IMR-90 (cell line): Measurements from ENCODE around the gene KLK1.

Source experiments
- BHLHE40 ChIP-seq: fragments of 150-350 bp; IDR thresholded peaks from 2 replicates; pipeline ENCODE4 v1.6.1; 2016; ENCODE audit warnings: mild to moderate bottlenecking, low read depth, low read length
- CEBPB ChIP-seq: IDR thresholded peaks from 2 replicates; pipeline ENCODE4 v1.6.1; 2012; ENCODE audit warnings: low read depth, low read length, improper control_type of control experiment
- CHD1 ChIP-seq: IDR thresholded peaks from 2 replicates; pipeline ENCODE4 v1.6.1; 2012; ENCODE audit warnings: low read depth, low read length, improper control_type of control experiment
- MAZ ChIP-seq: IDR thresholded peaks from 2 replicates; pipeline ENCODE4 v1.6.1; 2012; ENCODE audit warnings: low read depth, mild to moderate bottlenecking, low read length, improper control_type of control experiment, moderate library complexity, borderline replicate concordance
- MXI1 ChIP-seq: IDR thresholded peaks from 2 replicates; pipeline ENCODE4 v1.6.1; 2012; ENCODE audit warnings: low read depth, mild to moderate bottlenecking, low read length, moderate library complexity, borderline replicate concordance
- POLR2A ChIP-seq: IDR thresholded peaks from 2 replicates; pipeline ENCODE4 v1.6.1; 2012; ENCODE audit warnings: mild to moderate bottlenecking, low read depth, low read length
- RAD21 ChIP-seq: IDR thresholded peaks from 2 replicates; pipeline ENCODE4 v1.6.1; 2012; ENCODE audit warnings: low read length, improper control_type of control experiment
- RCOR1 ChIP-seq: IDR thresholded peaks from 2 replicates; pipeline ENCODE4 v1.6.1; 2012; ENCODE audit warnings: mild to moderate bottlenecking, low read length, improper control_type of control experiment; ENCODE audit not compliant: insufficient replicate concordance
- RFX5 ChIP-seq: IDR thresholded peaks from 2 replicates; pipeline ENCODE4 v1.8.0; 2012; ENCODE audit warnings: low read depth, mild to moderate bottlenecking, low read length, moderate library complexity
- SMC3 ChIP-seq: fragments of 150-350 bp; IDR thresholded peaks from 2 replicates; pipeline ENCODE4 v1.6.1; 2016; ENCODE audit warnings: low read depth, mild to moderate bottlenecking, antibody characterized with exemption, low read length, moderate library complexity
- TF ChIP-seq, protein P1 (sequence below): conservative IDR thresholded peaks from 2 replicates; pipeline ENCODE4 v1.5.1; 2012; ENCODE audit warnings: mild to moderate bottlenecking, low read depth, low read length, improper control_type of control experiment
- TF ChIP-seq, protein P2 (sequence below): fragments of 150-350 bp; IDR thresholded peaks from 2 replicates; pipeline ENCODE4 v1.6.1; 2016; ENCODE audit warnings: low read depth, mild to moderate bottlenecking, low read length, moderate library complexity, borderline replicate concordance
- TF ChIP-seq, protein P3 (sequence below): fragments of 150-350 bp; IDR thresholded peaks from 2 replicates; pipeline ENCODE4 v1.6.1; 2017; ENCODE audit warnings: mild to moderate bottlenecking, antibody characterized with exemption, low read length, low read depth

DNA sequence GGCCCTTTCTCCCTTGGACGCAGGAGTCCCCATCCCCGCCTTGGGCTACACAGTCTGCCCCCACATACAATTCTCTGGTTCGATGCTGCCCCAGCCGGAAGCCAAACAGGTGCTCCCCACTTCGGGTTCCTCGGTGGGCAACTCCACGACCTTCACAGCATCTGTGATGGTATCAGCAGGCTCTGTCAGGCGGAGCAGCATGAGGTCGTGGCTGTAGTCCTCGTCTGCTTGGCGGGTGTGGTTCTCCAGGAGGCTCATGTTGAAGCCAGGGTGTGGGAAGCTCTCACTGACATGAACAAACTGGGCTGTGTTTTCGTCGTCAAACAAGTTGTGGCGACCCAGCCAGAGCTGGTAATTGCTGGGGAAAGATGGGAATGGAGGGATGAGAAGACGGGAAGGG, 3.5 kb downstream of the KLK1 start:
- TF ChIP-seq RCOR1, result no peak
- TF ChIP-seq POLR2A, result no peak
- no peak for TF ChIP-seq CEBPB
- TF ChIP-seq CHD1, result no peak
- TF ChIP-seq, protein P1, sequence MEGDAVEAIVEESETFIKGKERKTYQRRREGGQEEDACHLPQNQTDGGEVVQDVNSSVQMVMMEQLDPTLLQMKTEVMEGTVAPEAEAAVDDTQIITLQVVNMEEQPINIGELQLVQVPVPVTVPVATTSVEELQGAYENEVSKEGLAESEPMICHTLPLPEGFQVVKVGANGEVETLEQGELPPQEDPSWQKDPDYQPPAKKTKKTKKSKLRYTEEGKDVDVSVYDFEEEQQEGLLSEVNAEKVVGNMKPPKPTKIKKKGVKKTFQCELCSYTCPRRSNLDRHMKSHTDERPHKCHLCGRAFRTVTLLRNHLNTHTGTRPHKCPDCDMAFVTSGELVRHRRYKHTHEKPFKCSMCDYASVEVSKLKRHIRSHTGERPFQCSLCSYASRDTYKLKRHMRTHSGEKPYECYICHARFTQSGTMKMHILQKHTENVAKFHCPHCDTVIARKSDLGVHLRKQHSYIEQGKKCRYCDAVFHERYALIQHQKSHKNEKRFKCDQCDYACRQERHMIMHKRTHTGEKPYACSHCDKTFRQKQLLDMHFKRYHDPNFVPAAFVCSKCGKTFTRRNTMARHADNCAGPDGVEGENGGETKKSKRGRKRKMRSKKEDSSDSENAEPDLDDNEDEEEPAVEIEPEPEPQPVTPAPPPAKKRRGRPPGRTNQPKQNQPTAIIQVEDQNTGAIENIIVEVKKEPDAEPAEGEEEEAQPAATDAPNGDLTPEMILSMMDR, result no peak
- no peak for TF ChIP-seq RAD21
- no peak for TF ChIP-seq RFX5
- TF ChIP-seq MXI1, result no peak
- no peak for TF ChIP-seq MAZ
- TF ChIP-seq SMC3, result no peak
- TF ChIP-seq, protein P2, sequence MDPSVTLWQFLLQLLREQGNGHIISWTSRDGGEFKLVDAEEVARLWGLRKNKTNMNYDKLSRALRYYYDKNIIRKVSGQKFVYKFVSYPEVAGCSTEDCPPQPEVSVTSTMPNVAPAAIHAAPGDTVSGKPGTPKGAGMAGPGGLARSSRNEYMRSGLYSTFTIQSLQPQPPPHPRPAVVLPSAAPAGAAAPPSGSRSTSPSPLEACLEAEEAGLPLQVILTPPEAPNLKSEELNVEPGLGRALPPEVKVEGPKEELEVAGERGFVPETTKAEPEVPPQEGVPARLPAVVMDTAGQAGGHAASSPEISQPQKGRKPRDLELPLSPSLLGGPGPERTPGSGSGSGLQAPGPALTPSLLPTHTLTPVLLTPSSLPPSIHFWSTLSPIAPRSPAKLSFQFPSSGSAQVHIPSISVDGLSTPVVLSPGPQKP, result no peak
- TF ChIP-seq, protein P3, sequence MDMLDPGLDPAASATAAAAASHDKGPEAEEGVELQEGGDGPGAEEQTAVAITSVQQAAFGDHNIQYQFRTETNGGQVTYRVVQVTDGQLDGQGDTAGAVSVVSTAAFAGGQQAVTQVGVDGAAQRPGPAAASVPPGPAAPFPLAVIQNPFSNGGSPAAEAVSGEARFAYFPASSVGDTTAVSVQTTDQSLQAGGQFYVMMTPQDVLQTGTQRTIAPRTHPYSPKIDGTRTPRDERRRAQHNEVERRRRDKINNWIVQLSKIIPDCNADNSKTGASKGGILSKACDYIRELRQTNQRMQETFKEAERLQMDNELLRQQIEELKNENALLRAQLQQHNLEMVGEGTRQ, result no peak
- no peak for TF ChIP-seq BHLHE40
